ENCODE measurements around the gene RASA3. TPM values are rescaled to one million over a fixed set of nuclear protein-coding genes. Genes with fewer than 3 reads are reported as not detected.
A peak's percentile ranks its signal among the peaks of the same experiment; 100 is the strongest.

RASA3 gene
- total RNA-seq, 1 experiment from 2014 or later = 18.6 TPM

- TF ChIP-seq EGR1 (IDR thresholded peaks at IDR 0.05; ENCODE audit: low read depth) = no peak
- TF ChIP-seq ZBTB33 (IDR thresholded peaks at IDR 0.05; ENCODE audit: extremely low read depth, insufficient replicate concordance, low read length) = no peak
- no peak for TF ChIP-seq SP1 (IDR thresholded peaks at IDR 0.05; ENCODE audit: low read depth)
- TF ChIP-seq RAD21 (IDR thresholded peaks at IDR 0.05; ENCODE audit: low read depth) = no peak
- TF ChIP-seq EZH2 (IDR thresholded peaks at IDR 0.05) = no peak
- no peak for TF ChIP-seq ZFX (IDR thresholded peaks at IDR 0.05)
These were observed 20.5 kb upstream of the RASA3 start (continued) for GRCh38 chr13:114152831-114153371.

- Histone ChIP-seq H3K9me2 (ENCODE audit: insufficient read depth) (no peaks in the 10 kb centered on the region), H3K9ac (ENCODE audit: low read length) (peak overlapping the region; percentile 16; the same call in 1 of the 2 replicates), H3K9me3 (ENCODE audit: control insufficient read depth in 1 of 2, insufficient read depth in 1 of 2, low read depth in 1 of 2, low read length in 2 of 2) (no peaks in the 10 kb centered on the region), H3K36me3 (ENCODE audit: control insufficient read depth in 1 of 2, insufficient read depth in 2 of 2, low read length in 2 of 2) (no peaks in the 10 kb centered on the region), H3K4me1 (ENCODE audit: control insufficient read depth in 1 of 2, insufficient read depth in 2 of 2, low read length in 2 of 2) (peaks cover 10 to 22% of the 10 kb centered on the region in 2 experiments), H3K79me2 (ENCODE audit: insufficient read depth, low read length) (no peaks in the 10 kb centered on the region), H3K27ac (ENCODE audit: low read depth, low read length) (peak overlapping the region; percentile 5; the same call in 1 of the 2 replicates), H4K20me1 (ENCODE audit: insufficient read depth) (no peaks in the 10 kb centered on the region), H2AFZ (ENCODE audit: low read depth, low read length, poor library complexity, severe bottlenecking) (peak overlapping the region; percentile 71), H3K4me2 (ENCODE audit: low read length) (peak overlapping the region; percentile 72), H3K4me3 (replicated peaks in 1 of 2; ENCODE audit: low read depth in 1 of 2, low read length in 2 of 2) (peak overlapping the region in 1 of 2 experiments; percentile 47; a peak in 2 of 4 replicates), H3K27me3 (ENCODE audit: insufficient read depth, low read length) (no peaks in the 10 kb centered on the region)
- intact Hi-C loops (cut with micrococcal nuclease) = no loop called here
- ChIA-PET CTCF (interaction anchor here (1.0 kb wide), 1 partner anchor 10 kb away, joined by 3 read pairs; no protein-coding TSS in a partner anchor), POLR2A (no interaction called here), RAD21 (ENCODE audit: low non-redundant PET in 1 of 2, low total read pairs in 2 of 2, uncharacterized antibody in 2 of 2, unreplicated experiment in 2 of 2) (no interaction called here)
- ATAC-seq (peak; percentile 15; the same call in 1 of the 2 replicates), DNase-seq (ENCODE audit: low read depth, low spot score) (no peak)
- BruUV-seq (replicated peaks) = no TSS peak
- TF ChIP-seq RAD21 (IDR thresholded peaks at IDR 0.05; ENCODE audit: low read depth) = no peak
- no peak for TF ChIP-seq EZH2phosphoT487 (IDR thresholded peaks at IDR 0.05; ENCODE audit: borderline replicate concordance)
- no peak for TF ChIP-seq JUND (IDR thresholded peaks at IDR 0.05)
- no peak for TF ChIP-seq EZH2 (IDR thresholded peaks at IDR 0.05)
- TF ChIP-seq FOSL1 (IDR thresholded peaks at IDR 0.05; ENCODE audit: low read depth) = no peak
- no peak for TF ChIP-seq SP1 (IDR thresholded peaks at IDR 0.05; ENCODE audit: low read depth)
- no peak for TF ChIP-seq MAX (IDR thresholded peaks at IDR 0.05)
- TF ChIP-seq CEBPB (IDR thresholded peaks at IDR 0.05; ENCODE audit: low read depth) = no peak
- no peak for TF ChIP-seq SRF (IDR thresholded peaks at IDR 0.05; ENCODE audit: low read depth)
- TF ChIP-seq POLR2A (IDR thresholded peaks at IDR 0.05; ENCODE audit: borderline replicate concordance, extremely low read depth, insufficient read depth, insufficient read length) = no peak
- no peak for TF ChIP-seq ZFX (IDR thresholded peaks at IDR 0.05)
- TF ChIP-seq REST (IDR thresholded peaks at IDR 0.05; ENCODE audit: low read depth) = no peak
- no peak for TF ChIP-seq SIN3A (IDR thresholded peaks at IDR 0.05; ENCODE audit: low read depth)
- TF ChIP-seq CBX3 (IDR thresholded peaks at IDR 0.05; ENCODE audit: low read depth) = no peak
These were observed 19.8 kb upstream of the RASA3 start for GRCh38 chr13:114152285-114152645.

Data from HCT116 (cell line).